GM04504 (cell line): ENCODE measurements around the gene DLK2.
"Not testable (repeated sequence)": the region's sequence is repeated elsewhere in the genome, so short reads cannot be mapped to it uniquely, and the experiment has no call there.

Source experiments
- DNase-seq: peaks from one replicate; pipeline ENCODE4 v3.0.0-alpha.2; 2012; ENCODE audit warnings: low read depth

Gene DLK2

DNA sequence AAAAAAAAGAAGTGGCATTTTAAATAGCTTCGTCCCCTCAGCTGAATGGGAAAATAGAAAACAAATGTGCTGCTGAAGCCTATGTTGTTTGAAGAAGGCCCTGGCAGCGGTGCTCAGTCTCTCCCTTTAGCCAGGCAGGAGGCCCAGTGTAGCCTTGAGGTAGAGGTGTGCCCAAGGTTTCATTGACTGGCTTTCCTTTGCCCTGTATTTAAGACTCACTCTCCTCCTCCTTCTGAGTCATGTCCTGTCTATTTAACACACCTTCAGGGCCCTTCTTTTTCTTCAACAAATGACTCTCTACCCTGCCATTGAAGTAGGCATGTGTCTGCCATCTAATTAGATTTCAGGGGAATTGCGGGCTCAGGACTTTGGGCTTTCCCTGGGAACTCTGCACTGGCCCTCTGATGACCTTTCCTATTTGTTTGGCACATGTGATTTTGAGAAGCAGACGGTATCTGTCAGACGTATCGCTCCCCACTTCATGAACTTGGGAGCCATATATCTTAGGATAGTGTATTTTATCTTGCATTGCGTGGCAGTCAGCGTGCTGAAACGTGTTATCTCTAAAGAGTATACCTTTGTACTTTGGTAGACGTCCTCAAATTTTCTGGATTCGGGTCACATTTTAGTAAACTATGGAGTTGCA is 26.4 kb upstream of the DLK2 start:
- DNase-seq, result no peak

DNA sequence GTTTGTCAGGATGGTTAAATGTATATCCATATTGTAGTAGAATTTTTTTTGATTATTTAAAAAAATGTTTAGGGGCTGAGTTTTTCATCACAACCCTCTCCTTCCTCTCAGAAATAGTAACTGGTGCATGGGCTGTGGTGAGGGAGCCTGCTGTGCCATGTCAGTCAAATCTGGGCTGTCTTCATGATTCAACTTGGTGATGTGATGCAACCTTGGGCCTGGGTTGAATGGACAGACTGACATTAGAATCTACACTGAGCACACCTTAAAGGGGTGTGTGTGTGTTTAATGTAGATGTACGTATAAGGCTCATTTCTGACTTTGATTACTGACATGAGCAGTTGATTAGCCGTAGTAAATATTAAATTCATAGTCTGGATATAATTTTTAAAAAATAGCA is 25.7 kb upstream of the DLK2 start:
- no peak for DNase-seq

DNA sequence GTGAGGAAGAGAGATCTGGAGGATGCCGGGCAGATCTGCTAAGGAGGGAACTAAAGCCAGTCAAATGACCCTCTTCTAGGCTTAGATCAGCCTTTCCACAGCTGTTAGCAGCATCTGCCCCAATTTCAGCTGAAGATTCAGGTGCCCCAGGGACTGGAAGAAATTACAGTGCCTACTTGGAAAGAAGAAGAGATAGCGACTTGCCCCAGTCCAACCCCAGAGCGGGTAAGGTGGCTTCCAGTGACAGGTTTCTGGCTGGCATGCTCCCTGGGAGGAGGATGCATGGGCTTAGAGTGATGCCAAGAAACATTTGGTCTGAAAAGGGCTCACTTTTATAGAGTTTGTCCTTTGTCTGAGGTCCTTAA is 22.6 kb upstream of the DLK2 start:
- DNase-seq, result no peak

DNA sequence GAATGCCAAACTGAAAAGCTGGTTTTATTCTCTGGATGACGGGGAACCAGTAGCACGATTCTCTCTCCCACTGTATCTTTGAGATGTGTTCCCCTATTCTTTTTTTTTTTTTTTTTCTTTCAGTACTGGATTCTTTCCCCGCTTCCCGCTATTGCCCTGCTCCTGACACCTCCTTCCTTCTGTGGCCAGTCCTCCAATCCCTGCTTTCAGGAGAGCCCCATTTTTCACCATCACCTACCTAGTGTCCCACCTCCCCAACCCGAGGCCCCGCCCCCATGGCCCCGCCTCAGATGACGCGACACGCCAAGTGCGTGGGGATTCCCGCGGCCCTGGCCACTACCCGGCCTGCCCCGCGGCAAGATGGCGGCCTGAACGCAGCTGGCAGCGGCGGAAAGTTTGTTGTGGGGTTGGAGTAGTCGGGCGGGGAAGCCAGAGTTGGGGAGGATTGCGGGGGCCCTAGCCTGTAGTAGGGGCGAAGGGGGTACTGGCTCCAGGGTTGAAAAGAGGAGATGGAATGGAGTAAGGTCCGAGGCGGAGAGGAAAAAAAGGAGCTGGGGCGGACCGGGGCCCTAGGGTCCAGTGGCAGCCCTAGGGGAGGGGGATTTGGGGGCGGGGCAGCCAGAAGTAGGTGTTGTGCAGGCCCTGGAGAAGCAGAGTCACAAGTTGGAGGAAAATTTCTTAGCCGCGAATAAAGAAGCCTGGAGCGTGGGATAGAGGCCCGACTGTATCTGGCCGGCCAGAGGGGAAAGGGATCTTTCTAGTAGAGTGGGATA is 22.1 kb upstream of the DLK2 start, which contains the start of gene TJAP1:
TSS of gene TJAP1 (plus strand) at position 336 of the 773 bp plus-strand sequence. CDS start 21,432 bp downstream, outside the sequence.
- DNase-seq, result no peak

DNA sequence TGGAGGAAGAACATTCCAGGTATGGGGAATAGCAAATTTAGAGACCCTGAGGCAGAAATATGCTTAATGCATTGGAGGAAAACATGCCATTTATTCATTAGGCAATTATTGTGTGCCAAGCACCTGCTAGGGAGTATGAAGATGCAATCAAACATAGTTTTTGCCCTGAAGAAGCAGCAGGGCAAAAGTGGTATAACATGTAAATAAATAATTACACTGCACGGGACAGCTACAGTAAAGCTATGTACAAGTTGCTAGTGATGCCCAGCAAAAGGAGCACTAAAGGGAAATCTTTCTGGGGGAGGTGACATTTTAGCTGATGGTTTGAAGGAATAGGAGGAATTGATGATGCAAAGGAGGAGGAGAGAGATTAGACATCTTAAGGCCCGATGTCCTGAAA is 21.4 kb upstream of the DLK2 start:
- no peak for DNase-seq

DNA sequence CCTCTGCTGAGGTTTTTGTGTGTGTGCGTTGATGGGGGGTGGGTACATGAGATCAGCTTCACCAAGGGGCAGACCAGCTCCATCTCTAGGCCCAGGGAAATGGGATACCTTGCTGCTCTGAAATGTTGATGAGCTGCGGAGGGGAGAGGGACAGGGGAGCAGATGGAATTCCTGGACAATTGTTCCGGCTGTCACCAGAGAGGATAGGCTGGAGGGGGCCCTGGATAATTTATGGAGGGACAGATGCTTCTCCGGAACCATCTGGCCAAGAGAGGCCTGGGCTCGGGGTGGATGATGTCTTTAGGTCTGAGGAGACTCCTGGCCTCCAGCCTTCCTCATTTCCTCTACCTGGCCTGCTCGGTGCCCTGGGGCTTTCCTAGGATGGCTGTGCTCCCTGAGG is 20.2 kb upstream of the DLK2 start:
- DNase-seq, result no peak

DNA sequence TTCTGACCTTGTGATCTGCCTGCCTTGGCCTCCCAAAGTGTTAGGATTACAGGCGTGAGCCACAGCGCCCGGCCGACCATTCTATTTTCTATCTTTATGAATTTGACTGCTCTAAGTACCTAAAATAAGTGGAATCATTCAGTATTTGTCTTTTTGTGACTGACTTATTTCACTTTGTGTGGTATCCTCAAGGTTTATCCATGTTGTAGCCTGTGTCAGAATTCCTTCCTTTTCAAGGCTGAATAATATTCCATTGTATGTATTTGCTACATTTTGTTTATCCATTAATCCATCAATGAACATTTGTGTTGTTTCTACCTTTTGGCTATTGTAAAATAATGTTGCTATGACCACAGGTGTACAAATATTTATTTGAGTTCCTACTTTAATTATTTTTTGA is 17.2 kb upstream of the DLK2 start:
- no peak for DNase-seq

DNA sequence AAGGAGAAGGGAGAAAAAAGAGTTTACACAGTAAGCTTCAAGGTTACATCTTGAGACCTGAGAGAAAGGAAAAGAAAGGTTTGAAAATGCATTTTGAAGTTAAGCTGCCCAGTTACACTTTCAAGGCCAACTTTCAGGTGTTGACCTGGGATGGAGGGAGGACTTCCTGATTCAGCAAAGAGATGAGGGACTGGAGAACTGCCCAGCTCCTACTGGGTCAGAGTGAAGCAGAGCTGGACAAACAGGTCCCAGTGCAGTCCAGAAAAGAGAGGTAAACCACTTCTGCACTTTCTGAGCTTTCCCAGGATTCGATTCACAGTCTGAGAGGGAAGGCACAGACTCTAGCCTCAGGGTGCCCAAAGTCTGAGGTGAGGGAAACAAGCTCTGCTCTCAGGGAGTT is 16.1 kb upstream of the DLK2 start:
- DNase-seq, result no peak

DNA sequence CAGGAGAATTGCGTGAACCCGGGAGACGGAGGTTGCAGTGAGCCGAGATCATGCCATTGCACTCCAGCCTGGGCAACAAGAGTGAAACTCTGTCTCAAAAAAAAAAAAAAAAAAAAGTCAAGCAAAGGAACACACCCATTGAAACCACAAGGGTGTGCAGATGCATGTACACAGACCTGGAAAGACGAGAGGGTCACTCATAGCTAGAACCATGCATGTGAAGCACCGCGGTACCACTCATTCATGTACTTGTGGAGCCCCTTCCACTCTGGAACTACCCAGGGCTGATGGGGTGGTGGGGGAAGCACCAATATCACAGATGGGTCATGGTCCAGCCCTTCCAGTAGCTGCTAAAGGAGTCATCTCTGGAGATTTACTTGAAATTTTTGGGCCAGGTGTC is 14.6 kb upstream of the DLK2 start:
- DNase-seq, result no peak

DNA sequence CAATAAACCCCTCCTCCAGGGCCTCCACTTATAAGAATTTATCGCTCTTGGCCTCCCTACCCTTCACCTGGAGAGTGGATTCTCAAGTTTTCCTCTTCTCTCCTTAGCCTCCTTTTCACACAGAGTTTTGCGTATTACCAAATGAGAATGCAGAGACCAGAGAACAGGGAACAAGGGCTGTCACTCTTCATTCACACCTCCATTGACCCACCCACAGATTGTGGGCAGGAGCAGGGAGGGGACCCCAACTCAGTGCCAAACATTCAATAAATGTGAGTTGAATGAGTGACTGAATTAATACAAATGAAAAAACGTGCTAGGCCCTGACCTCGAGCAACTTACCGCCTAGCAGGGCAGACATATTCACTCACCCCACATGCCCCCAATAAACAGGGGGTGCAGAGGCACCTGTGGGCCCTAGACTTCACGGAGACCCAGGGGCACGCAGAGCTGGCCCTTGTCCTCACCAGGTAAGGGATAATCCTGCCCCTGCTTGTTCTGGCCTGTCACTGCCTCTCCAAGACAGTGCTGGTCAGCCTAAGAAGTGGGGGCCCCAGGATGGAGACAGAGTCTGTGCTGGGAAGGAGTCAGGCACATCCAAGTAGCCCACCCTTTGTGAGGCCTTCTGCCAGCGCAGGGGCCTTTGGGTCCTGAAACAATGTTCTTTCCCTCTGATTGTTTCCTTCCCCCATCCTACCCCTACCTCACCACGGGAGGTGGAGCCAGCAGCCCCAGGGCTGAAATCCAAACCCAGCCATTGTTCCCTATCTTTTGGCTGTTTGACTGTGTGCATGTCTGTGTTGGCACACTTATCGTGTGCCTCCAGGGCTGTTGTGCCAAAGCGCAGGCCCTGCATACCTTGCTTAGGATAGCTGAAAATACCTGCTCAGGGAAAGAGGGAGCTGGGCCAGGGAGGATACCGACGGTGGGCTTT is 13.7 kb upstream of the DLK2 start:
- no peak for DNase-seq

DNA sequence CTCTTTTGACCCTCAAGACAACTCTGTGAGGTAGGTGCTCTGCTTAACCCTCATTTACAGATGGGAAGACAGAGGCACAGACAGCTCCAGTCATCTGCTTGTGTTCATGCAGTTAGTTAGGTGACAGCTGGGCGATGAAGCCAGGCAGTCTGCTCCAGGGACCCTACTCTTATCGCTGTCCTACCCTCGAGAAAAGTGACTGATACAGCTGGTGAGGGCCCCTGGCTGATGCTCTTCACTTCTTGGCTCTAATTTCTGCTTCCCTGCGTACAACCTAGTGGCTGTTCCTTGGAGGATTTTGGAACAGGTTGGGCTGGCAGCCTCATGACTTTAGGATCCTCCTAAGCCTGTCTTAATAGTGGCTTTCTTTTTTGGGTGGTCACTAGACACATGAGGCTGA is 12.9 kb upstream of the DLK2 start:
- no peak for DNase-seq

DNA sequence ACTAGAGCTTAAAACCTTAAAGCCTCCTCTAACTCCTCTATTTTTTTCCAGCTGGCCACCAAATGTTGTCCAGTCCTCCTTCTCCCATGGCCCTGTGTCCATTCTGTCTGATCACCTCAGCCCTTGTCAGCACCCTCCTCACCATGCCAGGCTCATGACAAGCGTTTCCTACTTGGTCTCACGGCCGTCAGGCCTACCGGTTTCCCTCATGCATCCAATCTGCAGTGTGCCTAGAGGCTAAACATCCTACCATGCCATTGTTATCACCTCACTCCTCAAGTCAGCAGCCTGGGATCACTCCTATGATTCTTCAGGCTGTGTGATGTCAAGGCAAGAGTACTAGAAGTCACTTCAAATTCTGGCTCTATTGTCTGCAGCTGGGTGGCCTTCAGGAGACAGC is 12.4 kb upstream of the DLK2 start:
- no peak for DNase-seq

DNA sequence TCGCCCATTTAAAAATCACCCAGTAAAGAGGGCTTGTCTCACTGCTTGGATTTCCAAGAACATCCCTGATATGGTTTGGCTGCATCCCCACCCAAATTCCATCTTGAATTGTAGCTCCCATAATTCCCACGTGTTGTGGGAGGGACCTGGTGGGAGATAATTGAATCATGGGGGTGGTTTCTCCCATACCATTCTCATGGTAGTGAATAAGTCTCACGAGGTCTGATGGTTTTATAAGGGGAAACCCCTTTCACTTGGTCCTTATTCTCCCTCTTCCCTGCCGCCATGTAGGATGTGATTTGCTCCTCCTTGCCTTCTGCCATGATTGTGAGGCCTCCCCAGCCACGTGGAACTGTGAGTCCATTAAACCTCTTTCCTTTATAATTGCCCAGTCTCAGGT is 11.9 kb upstream of the DLK2 start:
- not testable (repeated sequence) for DNase-seq

DNA sequence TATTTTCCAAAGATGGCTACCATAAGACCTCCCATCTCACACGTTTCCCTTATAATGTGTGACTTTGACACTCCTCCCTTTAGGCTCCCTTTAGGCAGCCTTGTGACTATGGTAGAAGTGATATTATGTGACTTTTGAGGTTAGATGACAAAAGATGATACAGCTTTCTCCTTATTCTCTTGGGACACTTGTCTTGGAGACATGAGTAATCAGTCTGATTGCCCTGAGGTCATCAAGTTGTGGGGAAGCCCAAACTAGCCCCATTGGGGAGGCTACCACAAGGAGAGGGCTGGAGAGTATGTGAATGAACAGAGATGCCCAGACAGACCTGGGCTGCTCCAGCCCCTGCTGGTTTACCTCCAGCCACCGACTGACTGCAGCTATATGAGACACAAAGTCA is 10.6 kb upstream of the DLK2 start:
- no peak for DNase-seq

DNA sequence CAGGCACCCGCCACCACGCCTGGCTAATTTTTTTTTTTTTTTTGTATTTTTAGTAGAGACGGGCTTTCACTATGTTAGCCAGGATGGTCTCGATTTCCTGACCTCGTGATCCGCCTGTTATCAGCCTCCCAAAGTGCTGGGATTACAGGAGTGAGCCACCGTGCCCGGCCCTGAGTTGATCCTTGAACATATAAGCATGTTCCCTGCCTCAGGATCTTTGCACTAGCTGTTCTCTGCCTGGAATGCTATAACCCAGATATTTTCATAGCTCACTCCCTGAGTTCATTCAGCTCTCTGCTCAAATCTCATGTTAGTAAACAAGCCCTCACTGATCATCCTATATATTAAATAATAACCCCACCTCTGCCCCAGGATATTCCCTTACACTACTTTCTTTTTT is 9.0 kb upstream of the DLK2 start:
- no peak for DNase-seq

DNA sequence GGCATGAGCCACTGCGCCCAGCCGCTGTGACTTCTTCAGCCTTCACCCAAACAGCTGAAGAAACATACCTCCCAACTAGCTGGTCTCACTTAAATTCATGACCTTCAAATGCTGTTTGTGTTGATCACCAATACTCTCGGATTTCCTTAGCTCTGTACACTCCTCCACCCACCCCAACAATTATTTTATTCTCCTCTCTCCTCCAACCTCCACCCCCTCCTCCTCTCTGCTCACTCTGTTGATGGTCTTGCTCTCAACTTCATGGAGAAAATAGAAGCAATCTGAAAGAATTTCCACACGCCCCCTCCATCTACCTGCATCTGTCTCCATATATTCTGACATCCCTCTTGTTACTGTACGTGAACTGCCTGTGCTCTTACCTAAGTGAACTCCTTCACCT is 6.6 kb upstream of the DLK2 start:
- no peak for DNase-seq

DNA sequence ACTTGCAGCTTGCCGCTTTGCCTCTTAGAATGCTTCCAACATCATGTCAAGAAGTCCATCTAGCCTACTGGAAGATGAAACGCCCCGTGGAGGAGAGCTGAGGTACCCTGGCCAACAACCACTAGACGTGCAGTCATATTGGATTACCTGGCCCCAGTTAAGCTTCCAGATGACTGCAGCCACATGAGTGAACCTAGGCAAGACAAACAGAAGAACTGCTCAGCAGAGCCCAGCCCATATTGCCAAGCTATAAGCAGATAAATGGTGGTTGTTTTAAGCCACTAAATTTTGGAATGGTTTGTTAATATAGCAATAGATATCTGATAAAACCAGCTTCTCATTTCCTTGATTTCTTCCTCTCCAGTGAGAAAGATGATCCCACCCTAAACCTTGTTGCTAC is 4.7 kb upstream of the DLK2 start:
- DNase-seq, result no peak

DNA sequence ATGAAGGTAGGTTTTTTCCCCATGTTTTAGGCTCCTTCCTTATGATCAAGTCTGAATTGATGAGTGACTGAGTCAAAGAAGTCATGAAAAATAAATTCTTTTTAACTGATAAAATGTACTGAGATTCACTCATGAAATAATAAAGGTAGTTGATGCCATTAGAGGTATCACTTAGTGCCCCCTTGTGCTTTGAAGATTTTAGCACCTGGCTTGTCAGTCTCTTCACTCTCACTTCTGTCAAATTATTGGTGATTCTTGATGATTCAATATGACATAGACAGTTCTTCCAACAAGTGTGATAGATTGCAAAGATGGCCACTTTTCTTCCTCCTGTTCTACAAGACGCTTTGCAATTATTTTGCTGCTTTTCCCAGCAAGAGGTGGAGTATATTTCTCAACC is 4.2 kb upstream of the DLK2 start:
- DNase-seq, result no peak

DNA sequence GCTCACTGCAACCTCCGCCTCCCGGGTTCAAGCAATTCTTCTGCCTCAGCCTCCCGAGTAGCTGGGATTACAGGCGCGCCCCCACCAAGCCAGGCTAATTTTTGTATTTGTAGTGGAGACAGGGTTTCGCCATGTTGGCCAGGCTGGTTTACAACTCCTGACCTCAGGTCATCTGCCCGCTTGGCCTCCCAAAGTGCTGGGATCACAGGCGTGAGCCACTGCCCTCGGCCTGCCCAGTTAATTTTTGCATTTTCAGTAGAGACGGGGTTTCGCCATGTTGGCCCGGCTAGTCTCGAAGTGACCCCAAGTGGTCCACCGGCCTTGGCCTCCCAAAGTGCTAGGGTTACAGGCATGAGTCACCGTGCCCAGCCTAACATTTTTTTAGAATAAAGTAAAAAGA is 2.8 kb upstream of the DLK2 start:
- DNase-seq, result not testable (repeated sequence)

DNA sequence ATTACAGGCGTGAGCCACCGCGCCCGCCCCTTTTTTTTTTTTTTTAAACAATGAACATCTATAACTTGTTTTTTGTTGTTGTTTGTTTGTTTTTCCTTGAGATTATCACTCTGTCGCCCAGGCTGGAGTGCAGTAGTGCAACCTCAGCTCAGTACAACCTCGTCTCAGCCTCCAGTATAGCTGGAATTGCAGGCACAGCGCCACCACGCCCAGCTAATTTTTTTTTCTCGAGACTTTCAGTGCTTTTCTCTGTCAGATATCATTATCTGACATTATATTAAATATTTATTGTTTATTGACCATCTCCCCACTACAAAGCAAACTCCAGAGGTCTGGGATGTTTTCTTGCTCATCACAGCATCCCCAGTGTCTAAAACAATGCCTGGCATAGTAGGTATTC is 2.3 kb upstream of the DLK2 start:
- no peak for DNase-seq

DNA sequence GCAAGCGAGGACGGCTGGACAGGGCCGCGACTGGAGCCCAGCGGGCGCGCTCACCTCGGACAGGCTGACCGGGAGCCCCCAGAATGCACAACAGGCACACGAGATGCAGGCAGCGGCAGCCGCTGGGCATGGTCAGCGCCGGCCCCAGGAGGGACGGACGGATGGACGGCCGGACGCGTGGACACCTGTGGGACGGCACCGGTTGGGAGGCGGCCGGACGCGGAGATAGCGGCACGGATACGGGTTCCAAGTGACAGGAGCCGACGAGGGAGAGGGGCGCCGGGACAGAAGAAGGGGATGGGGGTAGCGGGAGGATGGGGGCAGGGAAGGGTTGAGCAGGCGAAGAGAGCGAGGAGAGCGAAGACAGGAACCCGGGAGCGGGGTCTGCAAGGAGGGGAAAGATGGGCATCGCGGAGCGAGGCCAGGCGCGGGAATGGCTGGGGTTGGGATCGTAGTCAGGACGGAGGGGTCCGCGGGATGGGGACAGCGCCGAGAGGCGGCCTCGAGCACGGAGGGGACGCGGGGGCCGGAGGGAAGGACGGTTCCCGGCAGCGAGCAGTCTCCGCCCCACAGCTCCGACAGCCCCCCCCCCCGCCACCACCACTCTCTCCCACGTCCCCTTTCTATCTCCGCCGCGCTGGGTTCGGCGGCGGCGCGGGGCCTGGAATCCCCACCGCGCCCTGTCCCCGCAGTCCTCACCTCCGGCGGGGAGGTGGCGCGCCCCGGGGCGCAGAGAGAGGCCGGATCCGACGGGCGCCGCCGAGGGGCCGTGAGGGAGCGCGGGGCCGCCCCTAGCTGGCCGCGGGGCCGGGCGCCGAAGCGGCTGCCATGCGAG is 435 bp downstream of the DLK2 start:
- peak; percentile 55 for DNase-seq

DNA sequence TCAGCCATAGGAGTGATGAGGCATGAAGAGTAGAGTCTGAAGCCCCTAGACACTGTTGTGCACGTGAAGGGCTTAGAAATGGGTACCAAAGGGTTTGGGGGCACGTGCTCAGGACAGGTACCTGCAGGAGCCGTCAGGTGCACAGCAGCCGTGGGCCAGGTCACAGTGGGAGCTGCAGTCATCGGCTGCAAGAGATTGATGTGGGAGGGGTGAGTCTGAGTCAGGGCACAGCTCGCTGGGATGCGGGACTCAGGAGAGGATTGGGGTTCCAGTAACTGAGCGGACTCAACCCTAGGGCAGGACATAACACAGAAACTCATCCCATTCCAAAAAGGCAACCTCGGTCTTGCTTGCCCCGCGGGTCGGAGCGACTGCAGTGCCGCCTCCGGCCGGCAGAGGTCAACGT is 1.1 kb downstream of the DLK2 start:
- no peak for DNase-seq
